Right lobe of liver (tissue), 6 donors: ENCODE data around the gene CELSR3. TPM values are rescaled to one million over a fixed set of nuclear protein-coding genes. Genes with fewer than 3 reads are reported as not detected.

Source experiments
- ATAC-seq, 4 donors: fragments of 200-7000 bp; cut with Tn5 transposase; one replicate each; pipeline ENCODE4 v1.9.1; 2020; ENCODE audit warnings: mild to moderate bottlenecking in 4 of 4, moderate library complexity in 4 of 4
- DNase-seq, 3 donors: peaks; one replicate each; pipeline ENCODE4 v3.0.0-alpha.2; 2020
- H3K27ac ChIP-seq, 3 donors: fragments of 200-600 bp; one replicate each; pipeline ENCODE4 v1.8.0; 2022
- H3K27me3 ChIP-seq, 2 donors: fragments of 200-600 bp; one replicate each; pipeline ENCODE4 v1.8.0; 2022
- H3K36me3 ChIP-seq, 4 donors: fragments of 200-600 bp; sonication (generic) in 1 of 4; one replicate each; pipeline versions ENCODE4 v1.5.1 to v1.8.0; 2017 to 2022; ENCODE audit warnings: control low read depth in 1 of 4
- H3K4me1 ChIP-seq, 4 donors: fragments of 200-600 bp; sonication (generic) in 1 of 4; one replicate each; pipeline versions ENCODE4 v1.5.1 to v1.8.0; 2017 to 2022; ENCODE audit warnings: control low read depth in 1 of 4
- H3K4me3 ChIP-seq, 3 donors: fragments of 200-600 bp; one replicate each; pipeline ENCODE4 v1.8.0; 2022
- H3K9me3 ChIP-seq, 4 donors: fragments of 200-600 bp; sonication (generic) in 1 of 4; one replicate each; pipeline versions ENCODE4 v1.5.1 to v1.8.0; 2017 to 2022; ENCODE audit warnings: control low read depth in 1 of 4
- POLR2A ChIP-seq: fragments of 450-650 bp; IDR thresholded peaks from one replicate; pipeline ENCODE4 v1.6.1; 2017; ENCODE audit warnings: antibody characterized with exemption, mild to moderate bottlenecking
- WGBS: methylation state at CpG from one replicate; pipeline ENCODE4 v1.1.6; 2018; ENCODE audit warnings: low coverage, low lambda C conversion rate; ENCODE audit not compliant: insufficient coverage; ENCODE audit errors: missing lambda C conversion rate; 5-methylcytosine and 5-hydroxymethylcytosine counted together
- intact Hi-C, 2 donors: fragments of 100-400 bp; cut with DNase I; formaldehyde crosslinking; loops; one replicate each; pipeline versions ENCODE4 v1.11.2 to v1.14.1; 2022
- total RNA-seq, 6 experiments: library from RNA; depleted of rRNA in 2 of 6; stranded (reverse); fragments of >200 nt in 2 of 6; fragmentation: NEBNext Ultra II Directional in 3 of 6; extraction: Animal tissue kit (Norgen Biotek cat#: 25700) in 3 of 6; gene quantifications; one replicate each; pipeline versions ENCODE4 v1.1.0 to v1.2.4, GENCODE V29; 2016 to 2023
- TF ChIP-seq, protein P1 (sequence below), 4 donors: fragments of 200-600 bp in 3 of 4; fragments of 450-650 bp in 1 of 4; IDR thresholded peaks; one replicate each; pipeline versions ENCODE4 v1.5.1 to v1.8.0; 2016 to 2022; ENCODE audit warnings: antibody characterized with exemption in 4 of 4, mild to moderate bottlenecking in 2 of 4
- donor health status: DM: no; HTN: yes; CAD: no.
- donor health status: DM: no; HTN: no; CAD: no.
- donor health status: DM: no; HTN: no; CAD: no.
- donor health status: DM: no; HTN: yes; CAD: no.
- donor health status: DM: no; HTN: yes; CAD: no.

Gene CELSR3
- total RNA-seq, 6 experiments from 2014 or later = 0.15 to 0.68 (median 0.34) TPM

DNA sequence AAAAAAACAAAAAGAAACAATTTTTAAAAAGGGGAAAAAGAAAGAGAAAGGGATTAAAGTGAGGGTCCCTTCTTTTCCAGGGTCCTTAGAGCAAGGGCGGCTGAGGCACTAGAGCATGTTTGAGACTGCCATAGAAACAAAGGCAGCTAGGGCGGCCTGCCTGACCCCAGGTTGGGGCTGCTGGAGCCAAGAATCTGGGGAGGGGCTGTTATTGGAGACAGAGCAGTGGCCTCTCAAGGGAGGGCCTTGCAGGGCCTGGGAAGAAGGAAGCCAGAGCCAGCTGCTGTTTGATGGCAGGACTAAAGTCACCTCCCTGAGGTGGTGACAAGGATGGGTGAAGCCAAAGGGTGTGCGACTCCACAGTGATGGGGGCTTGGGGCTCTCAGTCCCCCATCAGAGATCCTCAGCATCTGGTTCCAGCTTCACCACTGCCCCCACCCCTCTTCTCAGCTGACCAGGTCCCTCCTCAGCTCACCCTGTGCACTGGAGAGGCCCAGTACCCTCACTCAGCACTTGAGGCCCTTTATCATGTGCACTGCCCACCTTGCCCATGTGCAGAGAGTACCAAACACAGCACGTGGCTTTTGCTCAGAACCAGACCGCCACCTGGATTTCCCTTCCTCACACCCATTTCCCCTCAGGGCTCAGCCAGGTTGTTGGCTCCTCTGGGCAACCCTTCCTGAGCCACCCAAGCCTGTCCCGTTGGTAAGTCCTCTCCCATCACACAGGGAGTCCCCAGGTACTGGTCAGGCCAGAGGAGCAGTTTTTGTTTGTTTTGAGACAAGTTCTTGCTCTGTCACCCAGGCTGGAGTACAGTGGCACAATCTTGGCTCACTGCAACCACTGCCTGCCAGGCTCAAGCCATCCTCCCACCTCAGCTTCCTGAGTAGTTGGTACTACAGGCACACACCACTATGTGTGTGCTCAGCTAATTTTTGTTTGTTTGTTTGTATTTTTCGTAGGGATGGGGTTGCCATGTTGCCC, 42.9 kb downstream of the CELSR3 start:
- Histone ChIP-seq H3K4me3 (no peak overlapping the region), H3K4me1 (no peaks in the 10 kb centered on the region), H3K36me3 (no peaks in the 10 kb centered on the region), H3K9me3 (peaks cover 0 to 11% (median 3%) of the 10 kb centered on the region in 4 donors), H3K27ac (no peak overlapping the region), H3K27me3 (no peaks in the 10 kb centered on the region)
- ATAC-seq = no peak
- intact Hi-C loops = no loop called here
- TF ChIP-seq, protein P1, sequence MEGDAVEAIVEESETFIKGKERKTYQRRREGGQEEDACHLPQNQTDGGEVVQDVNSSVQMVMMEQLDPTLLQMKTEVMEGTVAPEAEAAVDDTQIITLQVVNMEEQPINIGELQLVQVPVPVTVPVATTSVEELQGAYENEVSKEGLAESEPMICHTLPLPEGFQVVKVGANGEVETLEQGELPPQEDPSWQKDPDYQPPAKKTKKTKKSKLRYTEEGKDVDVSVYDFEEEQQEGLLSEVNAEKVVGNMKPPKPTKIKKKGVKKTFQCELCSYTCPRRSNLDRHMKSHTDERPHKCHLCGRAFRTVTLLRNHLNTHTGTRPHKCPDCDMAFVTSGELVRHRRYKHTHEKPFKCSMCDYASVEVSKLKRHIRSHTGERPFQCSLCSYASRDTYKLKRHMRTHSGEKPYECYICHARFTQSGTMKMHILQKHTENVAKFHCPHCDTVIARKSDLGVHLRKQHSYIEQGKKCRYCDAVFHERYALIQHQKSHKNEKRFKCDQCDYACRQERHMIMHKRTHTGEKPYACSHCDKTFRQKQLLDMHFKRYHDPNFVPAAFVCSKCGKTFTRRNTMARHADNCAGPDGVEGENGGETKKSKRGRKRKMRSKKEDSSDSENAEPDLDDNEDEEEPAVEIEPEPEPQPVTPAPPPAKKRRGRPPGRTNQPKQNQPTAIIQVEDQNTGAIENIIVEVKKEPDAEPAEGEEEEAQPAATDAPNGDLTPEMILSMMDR (IDR thresholded peaks at IDR 0.05) = no peak
- TF ChIP-seq POLR2A = no peak
- DNase-seq = no peak
- WGBS = 66% methylated on average over 4 of the region's 7 CpGs

- no peaks in the 10 kb centered on the region for H3K27me3 ChIP-seq
- WGBS = 92% methylated on average over 4 of the region's 4 CpGs
- intact Hi-C loops = no loop called here
- no peaks in the 10 kb centered on the region for H3K4me1 ChIP-seq
- no peak for TF ChIP-seq POLR2A
- TF ChIP-seq, protein P1 (IDR thresholded peaks at IDR 0.05) = no peak
- no peak overlapping the region for H3K4me3 ChIP-seq
- no peak overlapping the region for H3K27ac ChIP-seq
- ATAC-seq (no peak), DNase-seq (no peak)
- no peaks in the 10 kb centered on the region for H3K36me3 ChIP-seq
- H3K9me3 ChIP-seq = peaks cover 0 to 11% (median 3%) of the 10 kb centered on the region in 4 donors
These were observed 45.1 kb downstream of the CELSR3 start for GRCh38 chr3:48617559-48617958.

- H3K27me3 ChIP-seq = no peaks in the 10 kb centered on the region
- H3K4me1 ChIP-seq = no peaks in the 10 kb centered on the region
- ATAC-seq = no peak
- no peak overlapping the region for H3K27ac ChIP-seq
- no peaks in the 10 kb centered on the region for H3K36me3 ChIP-seq
- no peak overlapping the region for H3K4me3 ChIP-seq
- no peak for DNase-seq
- H3K9me3 ChIP-seq = peaks cover 0 to 11% (median 3%) of the 10 kb centered on the region in 4 donors
- intact Hi-C loops = no loop called here
- TF ChIP-seq POLR2A = no peak
- TF ChIP-seq, protein P1 (IDR thresholded peaks at IDR 0.05) = no peak
- WGBS = 42% methylated on average over 3 of the region's 3 CpGs
These were observed 48.6 kb downstream of the CELSR3 start for GRCh38 chr3:48614044-48614443.

- 63% methylated on average over 1 of the region's 1 CpG for WGBS
- Histone ChIP-seq H3K4me3 (no peak overlapping the region), H3K4me1 (peaks cover 0 to 11% (median 4%) of the 10 kb centered on the region in 4 donors), H3K27me3 (no peaks in the 10 kb centered on the region), H3K36me3 (no peaks in the 10 kb centered on the region), H3K27ac (no peak overlapping the region), H3K9me3 (peaks cover 0 to 10% (median 0%) of the 10 kb centered on the region in 4 donors)
- no peak for DNase-seq
- TF ChIP-seq POLR2A = no peak
- TF ChIP-seq, protein P1 (IDR thresholded peaks at IDR 0.05) = no peak
- ATAC-seq = no peak
- intact Hi-C loops = no loop called here
These were observed 50.4 kb downstream of the CELSR3 start for GRCh38 chr3:48612309-48612708.
